ENCODE results near the gene RAD23A. TPM values are rescaled to one million over a fixed set of nuclear protein-coding genes. Genes with fewer than 3 reads are reported as not detected.

RAD23A gene
- total and polyA plus RNA-seq, 10 of the 15 experiments (the other 5 are each of a cell fraction or from before 2014, with no cell fraction given), result 8.8 to 198 (median 119) TPM

GRCh38 chr19:12937927-12938778, 7.5 kb upstream of the RAD23A start, which contains the start of gene CALR (continued):
- TF ChIP-seq NFXL1 (IDR thresholded peaks at IDR 0.05; ENCODE audit: borderline replicate concordance) (no peak; the same call in 1 of the 2 replicates), NFIC (IDR thresholded peaks at IDR 0.05; ENCODE audit: low read depth, low read length) (no peak), ESRRA (IDR thresholded peaks at IDR 0.05; ENCODE audit: low read length) (no peak), GABPA (IDR thresholded peaks at IDR 0.05; ENCODE audit: low read depth) (no peak), RBBP5 (conservative IDR thresholded peaks at IDR 0.05) (no peak), TARDBP (IDR thresholded peaks at IDR 0.05; ENCODE audit: borderline replicate concordance) (no peak), MXI1 (IDR thresholded peaks at IDR 0.05; ENCODE audit: low read depth, low read length) (peak; percentile 96), HDAC2 (IDR thresholded peaks at IDR 0.05) (no peak), RUNX3 (IDR thresholded peaks at IDR 0.05; ENCODE audit: low read length) (peak; percentile 38; the same call in 1 of the 2 replicates)
- TF ChIP-seq, protein P1, sequence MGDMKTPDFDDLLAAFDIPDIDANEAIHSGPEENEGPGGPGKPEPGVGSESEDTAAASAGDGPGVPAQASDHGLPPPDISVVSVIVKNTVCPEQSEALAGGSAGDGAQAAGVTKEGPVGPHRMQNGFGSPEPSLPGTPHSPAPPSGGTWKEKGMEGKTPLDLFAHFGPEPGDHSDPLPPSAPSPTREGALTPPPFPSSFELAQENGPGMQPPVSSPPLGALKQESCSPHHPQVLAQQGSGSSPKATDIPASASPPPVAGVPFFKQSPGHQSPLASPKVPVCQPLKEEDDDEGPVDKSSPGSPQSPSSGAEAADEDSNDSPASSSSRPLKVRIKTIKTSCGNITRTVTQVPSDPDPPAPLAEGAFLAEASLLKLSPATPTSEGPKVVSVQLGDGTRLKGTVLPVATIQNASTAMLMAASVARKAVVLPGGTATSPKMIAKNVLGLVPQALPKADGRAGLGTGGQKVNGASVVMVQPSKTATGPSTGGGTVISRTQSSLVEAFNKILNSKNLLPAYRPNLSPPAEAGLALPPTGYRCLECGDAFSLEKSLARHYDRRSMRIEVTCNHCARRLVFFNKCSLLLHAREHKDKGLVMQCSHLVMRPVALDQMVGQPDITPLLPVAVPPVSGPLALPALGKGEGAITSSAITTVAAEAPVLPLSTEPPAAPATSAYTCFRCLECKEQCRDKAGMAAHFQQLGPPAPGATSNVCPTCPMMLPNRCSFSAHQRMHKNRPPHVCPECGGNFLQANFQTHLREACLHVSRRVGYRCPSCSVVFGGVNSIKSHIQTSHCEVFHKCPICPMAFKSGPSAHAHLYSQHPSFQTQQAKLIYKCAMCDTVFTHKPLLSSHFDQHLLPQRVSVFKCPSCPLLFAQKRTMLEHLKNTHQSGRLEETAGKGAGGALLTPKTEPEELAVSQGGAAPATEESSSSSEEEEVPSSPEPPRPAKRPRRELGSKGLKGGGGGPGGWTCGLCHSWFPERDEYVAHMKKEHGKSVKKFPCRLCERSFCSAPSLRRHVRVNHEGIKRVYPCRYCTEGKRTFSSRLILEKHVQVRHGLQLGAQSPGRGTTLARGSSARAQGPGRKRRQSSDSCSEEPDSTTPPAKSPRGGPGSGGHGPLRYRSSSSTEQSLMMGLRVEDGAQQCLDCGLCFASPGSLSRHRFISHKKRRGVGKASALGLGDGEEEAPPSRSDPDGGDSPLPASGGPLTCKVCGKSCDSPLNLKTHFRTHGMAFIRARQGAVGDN (IDR thresholded peaks at IDR 0.05), result peak; percentile 88

Measured in GM12878 (cell line).